Natural killer cell (primary cell): ENCODE measurements around the gene HK1. TPM values are rescaled to one million over a fixed set of nuclear protein-coding genes. Genes with fewer than 3 reads are reported as not detected.

ENCODE experiments used
- ATAC-seq, 3 donors: fragments of 150-1000 bp in 2 of 3; fragments of 200-7000 bp in 1 of 3; cut with Tn5 transposase; 1 replicate in 1 of 3; 2 replicates in 2 of 3; pipeline ENCODE4 v1.10.0; 2021; ENCODE audit warnings: mild to moderate bottlenecking in 2 of 3, moderate library complexity in 2 of 3
- DNase-seq, 2 donors: peaks; one replicate each; pipeline versions ENCODE4 v3.0.0 to v3.0.0-alpha.2; 2013 to 2021; ENCODE audit warnings: mixed read lengths in 1 of 2
- H3K27ac ChIP-seq: one replicate; pipeline ENCODE4 v1.5.1; 2013; ENCODE audit warnings: mild to moderate bottlenecking, low read length
- H3K27me3 ChIP-seq: one replicate; pipeline ENCODE4 v1.6.1; 2013; ENCODE audit warnings: low read length; ENCODE audit not compliant: control insufficient read depth, insufficient read depth
- H3K36me3 ChIP-seq: one replicate; pipeline ENCODE4 v1.6.1; 2013; ENCODE audit warnings: low read length; ENCODE audit not compliant: control insufficient read depth, insufficient read depth
- H3K4me1 ChIP-seq: one replicate; pipeline ENCODE4 v1.6.1; 2013; ENCODE audit warnings: low read length; ENCODE audit not compliant: control insufficient read depth, insufficient read depth
- H3K4me3 ChIP-seq: one replicate; pipeline ENCODE4 v1.5.1; 2013; ENCODE audit warnings: low read length
- H3K9me3 ChIP-seq: one replicate; pipeline ENCODE4 v1.6.1; 2013; ENCODE audit warnings: low read length; ENCODE audit not compliant: control insufficient read depth, insufficient read depth
- H3K27ac Mint-ChIP-seq, 2 donors: one replicate each; pipeline ENCODE4 v1.8.0; 2022; ENCODE audit warnings: mild to moderate bottlenecking in 2 of 2, mixed read lengths in 2 of 2, moderate library complexity in 1 of 2
- H3K27me3 Mint-ChIP-seq, 2 donors: one replicate each; pipeline ENCODE4 v1.8.0; 2022; ENCODE audit warnings: low read depth in 2 of 2, mixed read lengths in 2 of 2
- H3K36me3 Mint-ChIP-seq: one replicate; pipeline ENCODE4 v1.8.0; 2022; ENCODE audit warnings: mixed read lengths
- H3K4me1 Mint-ChIP-seq, 2 donors: one replicate each; pipeline ENCODE4 v1.8.0; 2022; ENCODE audit warnings: mixed read lengths in 2 of 2
- H3K4me3 Mint-ChIP-seq: one replicate; pipeline ENCODE4 v1.8.0; 2022; ENCODE audit warnings: mild to moderate bottlenecking, moderate library complexity, mixed read lengths
- H3K9me3 Mint-ChIP-seq, 2 donors: one replicate each; pipeline ENCODE4 v1.8.0; 2022; ENCODE audit warnings: mixed read lengths in 2 of 2
- WGBS: methylation state at CpG from one replicate; pipeline ENCODE4 v1.1.7; 2013; ENCODE audit warnings: missing lambda C conversion rate; ENCODE audit not compliant: insufficient coverage; 5-methylcytosine and 5-hydroxymethylcytosine counted together
- intact Hi-C: fragments of 100-400 bp; cut with micrococcal nuclease; formaldehyde crosslinking; loops from one replicate; pipeline ENCODE4 v1.14.2; 2022
- total RNA-seq, 4 donors: library from RNA; stranded (reverse); fragments of 120-200 nt in 1 of 4; gene quantifications; one replicate each; pipeline versions ENCODE4 v1.2.3 to v1.2.4, GENCODE V29; 2013 to 2022
- TF ChIP-seq, protein P1 (sequence below): fragments of 200-600 bp; IDR thresholded peaks from one replicate; pipeline ENCODE4 v1.8.0; 2022; ENCODE audit warnings: antibody characterized with exemption

The HK1 gene
- total RNA-seq, 3 donors from 2014 or later (not counting 1 experiment from before 2014, with no cell fraction given): 58.4 to 72.6 (median 69.5) TPM

DNA sequence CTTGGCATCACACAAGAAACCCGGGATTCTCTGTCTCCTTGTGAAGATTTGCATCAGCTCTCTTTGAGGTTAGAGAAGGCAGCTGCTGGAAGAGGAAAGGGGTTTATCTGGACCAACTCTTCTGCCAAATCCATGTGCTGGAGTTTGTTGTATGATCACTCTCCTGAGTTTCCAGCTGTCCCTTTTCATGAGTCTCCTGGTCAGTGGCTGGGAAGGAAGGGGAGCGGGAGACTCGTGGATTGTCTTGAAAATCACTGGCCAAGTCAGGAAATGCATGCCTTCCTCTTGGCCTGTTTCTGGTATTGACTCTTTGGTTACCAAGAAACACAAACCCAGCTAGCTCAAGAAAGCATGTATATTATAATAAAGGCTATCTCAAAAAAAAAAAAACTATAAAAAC lies 99.6 kb downstream of the HK1 start:
- DNase-seq: no peak
- peak overlapping the region in 1 of 2 donors; percentile 36 for H3K27ac Mint-ChIP-seq
- H3K27me3 Mint-ChIP-seq: no peaks in the 10 kb centered on the region
- no peaks in the 10 kb centered on the region for H3K27me3 ChIP-seq
- H3K4me3 ChIP-seq: no peak overlapping the region
- H3K4me1 Mint-ChIP-seq: peaks cover 11 to 13% of the 10 kb centered on the region in 2 donors
- H3K27ac ChIP-seq: no peak overlapping the region
- no peaks in the 10 kb centered on the region for H3K9me3 ChIP-seq
- peaks cover 61% of the 10 kb centered on the region for H3K36me3 ChIP-seq
- TF ChIP-seq, protein P1, sequence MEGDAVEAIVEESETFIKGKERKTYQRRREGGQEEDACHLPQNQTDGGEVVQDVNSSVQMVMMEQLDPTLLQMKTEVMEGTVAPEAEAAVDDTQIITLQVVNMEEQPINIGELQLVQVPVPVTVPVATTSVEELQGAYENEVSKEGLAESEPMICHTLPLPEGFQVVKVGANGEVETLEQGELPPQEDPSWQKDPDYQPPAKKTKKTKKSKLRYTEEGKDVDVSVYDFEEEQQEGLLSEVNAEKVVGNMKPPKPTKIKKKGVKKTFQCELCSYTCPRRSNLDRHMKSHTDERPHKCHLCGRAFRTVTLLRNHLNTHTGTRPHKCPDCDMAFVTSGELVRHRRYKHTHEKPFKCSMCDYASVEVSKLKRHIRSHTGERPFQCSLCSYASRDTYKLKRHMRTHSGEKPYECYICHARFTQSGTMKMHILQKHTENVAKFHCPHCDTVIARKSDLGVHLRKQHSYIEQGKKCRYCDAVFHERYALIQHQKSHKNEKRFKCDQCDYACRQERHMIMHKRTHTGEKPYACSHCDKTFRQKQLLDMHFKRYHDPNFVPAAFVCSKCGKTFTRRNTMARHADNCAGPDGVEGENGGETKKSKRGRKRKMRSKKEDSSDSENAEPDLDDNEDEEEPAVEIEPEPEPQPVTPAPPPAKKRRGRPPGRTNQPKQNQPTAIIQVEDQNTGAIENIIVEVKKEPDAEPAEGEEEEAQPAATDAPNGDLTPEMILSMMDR: no peak
- H3K4me3 Mint-ChIP-seq: no peak overlapping the region
- no peak for ATAC-seq
- intact Hi-C loops: no loop called here
- peaks cover 16% of the 10 kb centered on the region for H3K36me3 Mint-ChIP-seq
- no peaks in the 10 kb centered on the region for H3K9me3 Mint-ChIP-seq
- 80% methylated on average over 3 of the region's 3 CpGs for WGBS
- H3K4me1 ChIP-seq: no peaks in the 10 kb centered on the region

DNA sequence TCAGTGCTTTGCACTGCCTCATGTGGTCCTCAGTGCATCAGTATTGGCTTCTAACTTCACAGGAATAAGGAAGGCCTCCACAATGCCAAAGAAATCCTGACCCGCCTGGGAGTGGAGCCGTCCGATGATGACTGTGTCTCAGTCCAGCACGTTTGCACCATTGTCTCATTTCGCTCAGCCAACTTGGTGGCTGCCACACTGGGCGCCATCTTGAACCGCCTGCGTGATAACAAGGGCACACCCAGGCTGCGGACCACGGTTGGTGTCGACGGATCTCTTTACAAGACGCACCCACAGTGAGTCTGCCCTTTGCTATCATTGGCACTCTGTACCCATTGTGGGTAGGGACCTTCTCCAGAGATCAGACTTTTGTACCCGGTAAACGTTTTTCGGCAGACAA lies 101.5 kb downstream of the HK1 start:
- peaks cover 1 to 2% of the 10 kb centered on the region in 2 donors for H3K4me1 Mint-ChIP-seq
- peaks cover 10% of the 10 kb centered on the region for H3K36me3 Mint-ChIP-seq
- no peak overlapping the region for H3K27ac Mint-ChIP-seq

DNA sequence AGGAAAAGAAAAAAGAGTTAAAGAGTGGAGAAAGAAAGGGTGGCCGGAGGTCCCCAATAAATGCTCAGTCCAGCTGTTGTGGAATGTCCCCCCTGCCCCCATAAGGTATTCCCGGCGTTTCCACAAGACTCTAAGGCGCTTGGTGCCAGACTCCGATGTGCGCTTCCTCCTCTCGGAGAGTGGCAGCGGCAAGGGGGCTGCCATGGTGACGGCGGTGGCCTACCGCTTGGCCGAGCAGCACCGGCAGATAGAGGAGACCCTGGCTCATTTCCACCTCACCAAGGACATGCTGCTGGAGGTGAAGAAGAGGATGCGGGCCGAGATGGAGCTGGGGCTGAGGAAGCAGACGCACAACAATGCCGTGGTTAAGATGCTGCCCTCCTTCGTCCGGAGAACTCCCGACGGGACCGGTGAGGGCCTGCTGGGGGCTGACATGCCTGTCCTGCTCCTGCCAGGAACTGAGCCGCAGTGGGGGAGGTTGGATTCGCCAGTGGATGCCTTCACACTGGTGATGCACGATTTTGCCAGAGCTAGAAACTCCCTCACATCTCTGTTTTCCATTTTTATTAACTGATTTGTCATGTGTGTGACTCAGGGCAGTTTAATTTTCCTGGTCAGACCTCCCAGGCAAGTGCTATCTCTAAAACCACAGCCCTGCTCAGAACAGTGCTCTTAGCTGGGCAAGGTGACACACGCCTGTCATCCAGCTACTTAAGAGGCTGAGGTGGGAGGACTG lies 104.3 kb downstream of the HK1 start:
- Histone ChIP-seq H3K4me3 (no peak overlapping the region), H3K27me3 (no peaks in the 10 kb centered on the region), H3K27ac (no peak overlapping the region), H3K4me1 (no peaks in the 10 kb centered on the region), H3K36me3 (peaks cover 83% of the 10 kb centered on the region), H3K9me3 (no peaks in the 10 kb centered on the region)
- no peak overlapping the region for H3K4me3 Mint-ChIP-seq
- intact Hi-C loops: no loop called here
- DNase-seq: no peak
- H3K4me1 Mint-ChIP-seq: no peaks in the 10 kb centered on the region
- no peak overlapping the region for H3K27ac Mint-ChIP-seq
- ATAC-seq: no peak
- H3K9me3 Mint-ChIP-seq: no peaks in the 10 kb centered on the region
- 94% methylated on average over 25 of the region's 26 CpGs for WGBS
- no peaks in the 10 kb centered on the region for H3K27me3 Mint-ChIP-seq
- H3K36me3 Mint-ChIP-seq: peaks cover 16% of the 10 kb centered on the region
- TF ChIP-seq, protein P1: no peak

More for the DNA sequence above, 101.5 kb downstream of the HK1 start:
- Mint-ChIP-seq H3K27me3 (no peaks in the 10 kb centered on the region), H3K9me3 (no peaks in the 10 kb centered on the region), H3K4me3 (no peak overlapping the region)
- DNase-seq (no peak), ATAC-seq (no peak)
- Histone ChIP-seq H3K27me3 (no peaks in the 10 kb centered on the region), H3K4me1 (no peaks in the 10 kb centered on the region), H3K36me3 (peaks cover 70% of the 10 kb centered on the region), H3K4me3 (no peak overlapping the region), H3K9me3 (no peaks in the 10 kb centered on the region), H3K27ac (no peak overlapping the region)
- intact Hi-C loops: no loop called here
- WGBS: 98% methylated on average over 16 of the region's 16 CpGs
- TF ChIP-seq, protein P1: no peak

DNA sequence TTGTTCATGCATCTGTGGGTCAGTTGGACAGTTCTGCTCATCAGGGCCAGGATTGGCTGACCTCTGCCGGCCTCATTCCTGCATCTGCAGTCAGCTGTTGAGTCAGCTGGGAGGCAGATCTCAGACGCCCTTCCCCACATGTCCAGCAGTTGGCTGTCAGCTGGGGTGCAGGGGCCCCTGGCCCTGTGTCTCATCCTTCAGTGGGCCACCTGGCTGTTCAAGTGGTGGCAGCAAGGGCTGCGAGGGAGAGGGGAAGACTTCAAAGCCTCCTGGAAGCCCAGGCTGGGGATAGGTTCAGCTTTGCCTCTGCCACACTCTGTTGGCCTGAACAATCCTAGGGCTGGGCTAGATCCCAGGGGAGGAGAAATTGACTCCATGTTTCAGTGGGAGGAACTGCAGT lies 105.3 kb downstream of the HK1 start:
- ATAC-seq: no peak

More for the DNA sequence above, 105.3 kb downstream of the HK1 start:
- Mint-ChIP-seq H3K36me3 (peaks cover 9% of the 10 kb centered on the region), H3K27ac (no peak overlapping the region), H3K27me3 (no peaks in the 10 kb centered on the region), H3K4me1 (no peaks in the 10 kb centered on the region), H3K4me3 (no peak overlapping the region), H3K9me3 (no peaks in the 10 kb centered on the region)
- Histone ChIP-seq H3K4me3 (no peak overlapping the region), H3K27ac (no peak overlapping the region), H3K9me3 (no peaks in the 10 kb centered on the region), H3K36me3 (peaks cover 80% of the 10 kb centered on the region), H3K27me3 (no peaks in the 10 kb centered on the region), H3K4me1 (no peaks in the 10 kb centered on the region)
- TF ChIP-seq, protein P1: no peak
- WGBS: 95% methylated on average over 3 of the region's 3 CpGs
- no peak for DNase-seq
- intact Hi-C loops: no loop called here
